ENCODE data around the gene RAB10.
A peak's percentile ranks its signal among the peaks of the same experiment; 100 is the strongest.
"Not testable (repeated sequence)": the region's sequence is repeated elsewhere in the genome, so short reads cannot be mapped to it uniquely, and the experiment has no call there.

The RAB10 gene

GRCh38 chr2:26086779-26087178 lies 52.9 kb downstream of the RAB10 start:
- WGBS (ENCODE audit: extremely low coverage, insufficient coverage, low lambda C conversion rate) = no CpG with 5 or more reads among the region's 5 CpGs
- Histone ChIP-seq H2AK5ac (ENCODE audit: low read length) (no peak overlapping the region), H3K56ac (ENCODE audit: low read length) (no peak overlapping the region), H3K9ac (ENCODE audit: low read length) (no peak overlapping the region), H3K79me1 (ENCODE audit: low read length) (peaks cover 6% of the 10 kb centered on the region), H3K4me3 (ENCODE audit: low read length) (no peak overlapping the region), H2BK5ac (ENCODE audit: low read length) (no peak overlapping the region), H2BK120ac (ENCODE audit: low read depth, low read length) (no peak overlapping the region), H3K18ac (ENCODE audit: low read length) (no peak overlapping the region), H3K36me3 (ENCODE audit: control insufficient read depth, insufficient read depth, low read length) (no peaks in the 10 kb centered on the region), H3K4me2 (ENCODE audit: low read length) (no peak overlapping the region), H3K4me1 (ENCODE audit: control insufficient read depth, low read depth, low read length) (no peaks in the 10 kb centered on the region), H2BK15ac (replicated peaks; ENCODE audit: low read depth) (no peak overlapping the region), H4K8ac (ENCODE audit: low read depth, low read length) (no peak overlapping the region), H3K27ac (ENCODE audit: low read depth, low read length) (no peak overlapping the region), H3K23ac (ENCODE audit: low read length) (no peak overlapping the region), H3K27me3 (ENCODE audit: insufficient read depth, low read length, poor library complexity) (no peaks in the 10 kb centered on the region), H3K79me2 (ENCODE audit: control insufficient read depth, insufficient read depth, low read length) (peaks cover 42% of the 10 kb centered on the region), H3K4ac (ENCODE audit: low read depth, low read length) (no peak overlapping the region), H4K5ac (ENCODE audit: low read length) (no peak overlapping the region)
- no peak for DNase-seq

- WGBS (ENCODE audit: extremely low coverage, insufficient coverage, low lambda C conversion rate) = no CpG with 5 or more reads among the region's 1 CpG
Observed at GRCh38 chr2:26088038-26088643, 54.3 kb downstream of the RAB10 start.

GRCh38 chr2:26088931-26089330 lies 55.0 kb downstream of the RAB10 start:
- not testable (repeated sequence) for H3K36me3 ChIP-seq (ENCODE audit: control insufficient read depth, insufficient read depth, low read length); H3K56ac ChIP-seq (ENCODE audit: low read length); H2AK5ac ChIP-seq (ENCODE audit: low read length); H4K5ac ChIP-seq (ENCODE audit: low read length); H3K27me3 ChIP-seq (ENCODE audit: insufficient read depth, low read length, poor library complexity); H3K18ac ChIP-seq (ENCODE audit: low read length); H3K4me3 ChIP-seq (ENCODE audit: low read length); H4K8ac ChIP-seq (ENCODE audit: low read depth, low read length); H3K9ac ChIP-seq (ENCODE audit: low read length); H3K79me1 ChIP-seq (ENCODE audit: low read length); DNase-seq; H3K4me1 ChIP-seq (ENCODE audit: control insufficient read depth, low read depth, low read length); H2BK120ac ChIP-seq (ENCODE audit: low read depth, low read length); H3K27ac ChIP-seq (ENCODE audit: low read depth, low read length); H3K4ac ChIP-seq (ENCODE audit: low read depth, low read length); H2BK15ac ChIP-seq (replicated peaks; ENCODE audit: low read depth); H2BK5ac ChIP-seq (ENCODE audit: low read length); H3K4me2 ChIP-seq (ENCODE audit: low read length); H3K23ac ChIP-seq (ENCODE audit: low read length)
- peaks cover 48% of the 10 kb centered on the region for H3K79me2 ChIP-seq (ENCODE audit: control insufficient read depth, insufficient read depth, low read length)
- WGBS (ENCODE audit: extremely low coverage, insufficient coverage, low lambda C conversion rate) = no CpG with 5 or more reads among the region's 4 CpGs

More at GRCh38 chr2:26088038-26088643, 54.3 kb downstream of the RAB10 start:
- Histone ChIP-seq H3K27ac (ENCODE audit: low read depth, low read length) (no peak overlapping the region), H3K9ac (ENCODE audit: low read length) (no peak overlapping the region), H3K4me1 (ENCODE audit: control insufficient read depth, low read depth, low read length) (no peaks in the 10 kb centered on the region), H3K4me3 (ENCODE audit: low read length) (no peak overlapping the region), H3K56ac (ENCODE audit: low read length) (no peak overlapping the region), H2BK5ac (ENCODE audit: low read length) (no peak overlapping the region), H3K18ac (ENCODE audit: low read length) (no peak overlapping the region), H3K4ac (ENCODE audit: low read depth, low read length) (no peak overlapping the region), H3K23ac (ENCODE audit: low read length) (no peak overlapping the region), H4K8ac (ENCODE audit: low read depth, low read length) (no peak overlapping the region), H2BK15ac (replicated peaks; ENCODE audit: low read depth) (no peak overlapping the region), H2BK120ac (ENCODE audit: low read depth, low read length) (no peak overlapping the region), H3K4me2 (ENCODE audit: low read length) (no peak overlapping the region), H2AK5ac (ENCODE audit: low read length) (no peak overlapping the region), H3K79me1 (ENCODE audit: low read length) (peaks cover 6% of the 10 kb centered on the region), H3K27me3 (ENCODE audit: insufficient read depth, low read length, poor library complexity) (no peaks in the 10 kb centered on the region), H4K5ac (ENCODE audit: low read length) (no peak overlapping the region), H3K79me2 (ENCODE audit: control insufficient read depth, insufficient read depth, low read length) (peaks cover 50% of the 10 kb centered on the region), H3K36me3 (ENCODE audit: control insufficient read depth, insufficient read depth, low read length) (no peaks in the 10 kb centered on the region)
- DNase-seq = peak; percentile 56

- Histone ChIP-seq H2BK120ac (ENCODE audit: low read depth, low read length) (no peak overlapping the region), H3K4me1 (ENCODE audit: control insufficient read depth, low read depth, low read length) (no peaks in the 10 kb centered on the region), H3K18ac (ENCODE audit: low read length) (no peak overlapping the region), H3K79me2 (ENCODE audit: control insufficient read depth, insufficient read depth, low read length) (peaks cover 45% of the 10 kb centered on the region), H4K8ac (ENCODE audit: low read depth, low read length) (no peak overlapping the region), H3K56ac (ENCODE audit: low read length) (no peak overlapping the region), H2BK5ac (ENCODE audit: low read length) (no peak overlapping the region), H3K9ac (ENCODE audit: low read length) (no peak overlapping the region), H3K4me2 (ENCODE audit: low read length) (no peak overlapping the region), H3K23ac (ENCODE audit: low read length) (no peak overlapping the region), H3K4ac (ENCODE audit: low read depth, low read length) (no peak overlapping the region), H2BK15ac (replicated peaks; ENCODE audit: low read depth) (no peak overlapping the region), H3K27ac (ENCODE audit: low read depth, low read length) (no peak overlapping the region), H3K36me3 (ENCODE audit: control insufficient read depth, insufficient read depth, low read length) (no peaks in the 10 kb centered on the region), H4K5ac (ENCODE audit: low read length) (no peak overlapping the region), H2AK5ac (ENCODE audit: low read length) (no peak overlapping the region), H3K4me3 (ENCODE audit: low read length) (no peak overlapping the region), H3K27me3 (ENCODE audit: insufficient read depth, low read length, poor library complexity) (no peaks in the 10 kb centered on the region), H3K79me1 (ENCODE audit: low read length) (peaks cover 6% of the 10 kb centered on the region)
- no CpG with 5 or more reads among the region's 2 CpGs for WGBS (ENCODE audit: extremely low coverage, insufficient coverage, low lambda C conversion rate)
- no peak for DNase-seq
Observed at GRCh38 chr2:26089337-26089736, 55.5 kb downstream of the RAB10 start.

- Histone ChIP-seq H2BK5ac (ENCODE audit: low read length) (no peak overlapping the region), H3K79me1 (ENCODE audit: low read length) (peaks cover 15% of the 10 kb centered on the region), H3K36me3 (ENCODE audit: control insufficient read depth, insufficient read depth, low read length) (no peaks in the 10 kb centered on the region), H3K9ac (ENCODE audit: low read length) (no peak overlapping the region), H2BK120ac (ENCODE audit: low read depth, low read length) (no peak overlapping the region), H2AK5ac (ENCODE audit: low read length) (no peak overlapping the region), H3K4me2 (ENCODE audit: low read length) (no peak overlapping the region), H3K27ac (ENCODE audit: low read depth, low read length) (no peak overlapping the region), H3K18ac (ENCODE audit: low read length) (no peak overlapping the region), H2BK15ac (replicated peaks; ENCODE audit: low read depth) (no peak overlapping the region), H3K56ac (ENCODE audit: low read length) (no peak overlapping the region), H3K27me3 (ENCODE audit: insufficient read depth, low read length, poor library complexity) (no peaks in the 10 kb centered on the region), H4K5ac (ENCODE audit: low read length) (no peak overlapping the region), H3K23ac (ENCODE audit: low read length) (no peak overlapping the region), H4K8ac (ENCODE audit: low read depth, low read length) (no peak overlapping the region), H3K4me3 (ENCODE audit: low read length) (no peak overlapping the region), H3K4ac (ENCODE audit: low read depth, low read length) (no peak overlapping the region), H3K4me1 (ENCODE audit: control insufficient read depth, low read depth, low read length) (no peaks in the 10 kb centered on the region), H3K79me2 (ENCODE audit: control insufficient read depth, insufficient read depth, low read length) (peaks cover 42% of the 10 kb centered on the region)
- no peak for DNase-seq
- WGBS (ENCODE audit: extremely low coverage, insufficient coverage, low lambda C conversion rate) = no CpG with 5 or more reads among the region's 5 CpGs
Observed at GRCh38 chr2:26095758-26096157, 61.9 kb downstream of the RAB10 start.

- Histone ChIP-seq H3K4me2 (ENCODE audit: low read length) (no peak overlapping the region), H4K5ac (ENCODE audit: low read length) (no peak overlapping the region), H2BK120ac (ENCODE audit: low read depth, low read length) (no peak overlapping the region), H3K79me2 (ENCODE audit: control insufficient read depth, insufficient read depth, low read length) (peaks cover 37% of the 10 kb centered on the region), H3K23ac (ENCODE audit: low read length) (no peak overlapping the region), H3K4me1 (ENCODE audit: control insufficient read depth, low read depth, low read length) (no peaks in the 10 kb centered on the region), H2AK5ac (ENCODE audit: low read length) (no peak overlapping the region), H3K18ac (ENCODE audit: low read length) (no peak overlapping the region), H4K8ac (ENCODE audit: low read depth, low read length) (no peak overlapping the region), H3K36me3 (ENCODE audit: control insufficient read depth, insufficient read depth, low read length) (peaks cover 2% of the 10 kb centered on the region), H3K56ac (ENCODE audit: low read length) (no peak overlapping the region), H3K27me3 (ENCODE audit: insufficient read depth, low read length, poor library complexity) (no peaks in the 10 kb centered on the region), H3K4ac (ENCODE audit: low read depth, low read length) (no peak overlapping the region), H2BK5ac (ENCODE audit: low read length) (no peak overlapping the region), H2BK15ac (replicated peaks; ENCODE audit: low read depth) (no peak overlapping the region), H3K79me1 (ENCODE audit: low read length) (peaks cover 19% of the 10 kb centered on the region), H3K27ac (ENCODE audit: low read depth, low read length) (no peak overlapping the region), H3K4me3 (ENCODE audit: low read length) (no peak overlapping the region), H3K9ac (ENCODE audit: low read length) (no peak overlapping the region)
- no CpG with 5 or more reads among the region's 1 CpG for WGBS (ENCODE audit: extremely low coverage, insufficient coverage, low lambda C conversion rate)
- no peak for DNase-seq
Observed at GRCh38 chr2:26099933-26100332, 66.0 kb downstream of the RAB10 start.

All from mesendoderm (in vitro differentiated cells).